Esophagus (tissue), 2 donors: ENCODE results near the gene SRC. TPM values are rescaled to one million over a fixed set of nuclear protein-coding genes. Genes with fewer than 3 reads are reported as not detected.

ENCODE experiments used
- H3K27ac ChIP-seq, 2 donors: one replicate each; pipeline ENCODE4 v1.5.1; 2013; ENCODE audit warnings: low read depth in 2 of 2, mild to moderate bottlenecking in 2 of 2, inconsistent platforms in 1 of 2, low read length in 1 of 2, moderate library complexity in 1 of 2
- H3K27me3 ChIP-seq, 2 donors: one replicate each; pipeline ENCODE4 v1.6.1; 2013; ENCODE audit warnings: low read length in 2 of 2, control low read depth in 1 of 2, mild to moderate bottlenecking in 1 of 2; ENCODE audit not compliant: insufficient read depth in 2 of 2, control insufficient read depth in 1 of 2
- H3K36me3 ChIP-seq, 2 donors: one replicate each; pipeline ENCODE4 v1.6.1; 2013; ENCODE audit warnings: low read length in 1 of 2; ENCODE audit not compliant: control insufficient read depth in 2 of 2, insufficient read depth in 2 of 2
- H3K4me1 ChIP-seq, 2 donors: one replicate each; pipeline ENCODE4 v1.6.1; 2013; ENCODE audit warnings: low read length in 1 of 2; ENCODE audit not compliant: control insufficient read depth in 2 of 2, insufficient read depth in 2 of 2
- H3K4me3 ChIP-seq, 2 donors: one replicate each; pipeline ENCODE4 v1.5.1; 2013; ENCODE audit warnings: low read length in 2 of 2, mild to moderate bottlenecking in 2 of 2, low read depth in 1 of 2, moderate library complexity in 1 of 2
- H3K9me3 ChIP-seq, 2 donors: one replicate each; pipeline ENCODE4 v1.6.1; 2013; ENCODE audit warnings: mild to moderate bottlenecking in 2 of 2, low read depth in 1 of 2, low read length in 1 of 2, moderate library complexity in 1 of 2; ENCODE audit not compliant: control insufficient read depth in 2 of 2, insufficient read depth in 1 of 2
- WGBS, 2 donors: extraction: QIAGEN DNeasy Blood & Tissue Kit; methylation state at CpG; one replicate each; pipeline ENCODE4 v1.1.7; 2013; 5-methylcytosine and 5-hydroxymethylcytosine counted together
- polyA plus RNA-seq, 2 donors: library from polyadenylated mRNA; stranded (reverse); fragments of 200-250 nt; gene quantifications; one replicate each; pipeline ENCODE4 v1.2.3, GENCODE V29; 2013
- donor health status: healthy with polysubstance abuse.
- donor health status: Bipolar disorder and iron deficiency.

Gene SRC
- polyA plus RNA-seq, 2 donors, result 26.9 to 59.4 TPM

GRCh38 chr20:37397954-37398749, 52.2 kb downstream of the SRC start:
- Histone ChIP-seq H3K9me3 (no peaks in the 10 kb centered on the region), H3K27ac (no peak overlapping the region), H3K4me1 (peaks cover 3 to 6% of the 10 kb centered on the region in 2 donors), H3K4me3 (no peak overlapping the region), H3K36me3 (peaks cover 6 to 77% of the 10 kb centered on the region in 2 donors), H3K27me3 (no peaks in the 10 kb centered on the region)
- WGBS, 2 donors, result 92 to 95% methylated on average over 30 of the region's 30 CpGs

DNA sequence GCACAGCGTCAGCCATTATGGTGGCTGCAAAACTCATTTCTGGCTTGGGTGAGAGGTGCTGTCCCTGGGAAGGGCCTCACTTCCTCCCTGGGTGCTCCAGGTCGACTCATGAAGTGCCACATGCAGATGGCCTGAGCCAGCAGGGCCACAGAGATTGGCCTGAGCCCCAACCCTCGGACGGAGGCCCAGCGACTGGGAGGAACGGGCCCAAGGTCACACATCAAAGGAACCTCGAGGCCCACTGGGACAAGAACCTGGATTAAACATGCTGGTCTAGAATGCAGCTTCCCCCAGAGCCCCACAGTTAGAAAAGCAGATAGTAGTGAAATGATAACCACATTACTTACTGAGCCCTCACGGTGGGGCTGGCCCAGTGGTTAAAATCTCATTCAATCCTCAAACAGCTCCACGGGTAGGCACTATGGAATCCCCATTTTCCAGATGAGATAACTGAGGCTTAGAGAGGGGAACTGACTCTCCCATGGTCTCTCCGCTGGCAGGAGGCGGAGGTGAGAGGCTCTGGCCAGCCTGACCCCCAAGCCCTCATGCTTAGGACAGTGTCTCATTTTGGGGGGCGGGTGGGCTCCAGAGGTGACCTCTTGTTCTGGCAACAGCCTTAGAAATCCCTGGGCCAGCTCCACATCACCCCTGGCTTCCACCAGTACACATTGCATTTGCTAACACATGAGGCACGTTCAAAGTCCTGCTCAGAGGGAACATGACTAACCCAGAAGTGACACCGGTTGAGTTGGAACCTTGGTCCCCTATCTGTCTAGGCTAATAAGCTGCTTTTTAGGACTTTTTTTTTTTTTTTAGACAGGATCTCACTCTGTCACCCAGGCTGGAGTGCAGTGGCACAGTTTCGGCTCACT, 53.0 kb downstream of the SRC start:
- WGBS, 2 donors, result 82% methylated on average over 15 of the region's 15 CpGs
- Histone ChIP-seq H3K27me3 (no peaks in the 10 kb centered on the region), H3K4me3 (no peak overlapping the region), H3K36me3 (peaks cover 6 to 82% of the 10 kb centered on the region in 2 donors), H3K27ac (no peak overlapping the region), H3K4me1 (peaks cover 3 to 6% of the 10 kb centered on the region in 2 donors), H3K9me3 (no peaks in the 10 kb centered on the region)

- no peaks in the 10 kb centered on the region for H3K9me3 ChIP-seq
- no peaks in the 10 kb centered on the region for H3K27me3 ChIP-seq
- no peak overlapping the region for H3K27ac ChIP-seq
- WGBS, 2 donors, result 90 to 92% methylated on average over 8 to 9 of the region's 9 CpGs
- H3K4me1 ChIP-seq, result peaks cover 0 to 8% of the 10 kb centered on the region in 2 donors
- H3K36me3 ChIP-seq, result peaks cover 6 to 66% of the 10 kb centered on the region in 2 donors
- no peak overlapping the region for H3K4me3 ChIP-seq
Observed at GRCh38 chr20:37401282-37401929, 55.5 kb downstream of the SRC start.

GRCh38 chr20:37401930-37402675, 56.2 kb downstream of the SRC start:
- 81 to 89% methylated on average over 29 to 30 of the region's 30 CpGs for WGBS, 2 donors
- Histone ChIP-seq H3K9me3 (no peaks in the 10 kb centered on the region), H3K4me1 (peaks cover 0 to 9% of the 10 kb centered on the region in 2 donors), H3K4me3 (no peak overlapping the region), H3K36me3 (peaks cover 5 to 61% of the 10 kb centered on the region in 2 donors), H3K27ac (no peak overlapping the region), H3K27me3 (no peaks in the 10 kb centered on the region)

DNA sequence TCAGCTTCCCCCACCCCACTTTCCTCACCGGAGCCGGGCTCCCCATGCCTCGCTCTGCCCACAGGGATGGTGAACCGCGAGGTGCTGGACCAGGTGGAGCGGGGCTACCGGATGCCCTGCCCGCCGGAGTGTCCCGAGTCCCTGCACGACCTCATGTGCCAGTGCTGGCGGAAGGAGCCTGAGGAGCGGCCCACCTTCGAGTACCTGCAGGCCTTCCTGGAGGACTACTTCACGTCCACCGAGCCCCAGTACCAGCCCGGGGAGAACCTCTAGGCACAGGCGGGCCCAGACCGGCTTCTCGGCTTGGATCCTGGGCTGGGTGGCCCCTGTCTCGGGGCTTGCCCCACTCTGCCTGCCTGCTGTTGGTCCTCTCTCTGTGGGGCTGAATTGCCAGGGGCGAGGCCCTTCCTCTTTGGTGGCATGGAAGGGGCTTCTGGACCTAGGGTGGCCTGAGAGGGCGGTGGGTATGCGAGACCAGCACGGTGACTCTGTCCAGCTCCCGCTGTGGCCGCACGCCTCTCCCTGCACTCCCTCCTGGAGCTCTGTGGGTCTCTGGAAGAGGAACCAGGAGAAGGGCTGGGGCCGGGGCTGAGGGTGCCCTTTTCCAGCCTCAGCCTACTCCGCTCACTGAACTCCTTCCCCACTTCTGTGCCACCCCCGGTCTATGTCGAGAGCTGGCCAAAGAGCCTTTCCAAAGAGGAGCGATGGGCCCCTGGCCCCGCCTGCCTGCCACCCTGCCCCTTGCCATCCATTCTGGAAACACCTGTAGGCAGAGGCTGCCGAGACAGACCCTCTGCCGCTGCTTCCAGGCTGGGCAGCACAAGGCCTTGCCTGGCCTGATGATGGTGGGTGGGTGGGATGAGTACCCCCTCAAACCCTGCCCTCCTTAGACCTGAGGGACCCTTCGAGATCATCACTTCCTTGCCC, 57.4 kb downstream of the SRC start:
- Histone ChIP-seq H3K4me3 (no peak overlapping the region), H3K4me1 (peaks cover 0 to 16% of the 10 kb centered on the region in 2 donors), H3K36me3 (peaks cover 0 to 49% of the 10 kb centered on the region in 2 donors), H3K9me3 (no peaks in the 10 kb centered on the region), H3K27me3 (no peaks in the 10 kb centered on the region), H3K27ac (no peak overlapping the region)
- WGBS, 2 donors, result 89 to 90% methylated on average over 36 to 37 of the region's 37 CpGs

DNA sequence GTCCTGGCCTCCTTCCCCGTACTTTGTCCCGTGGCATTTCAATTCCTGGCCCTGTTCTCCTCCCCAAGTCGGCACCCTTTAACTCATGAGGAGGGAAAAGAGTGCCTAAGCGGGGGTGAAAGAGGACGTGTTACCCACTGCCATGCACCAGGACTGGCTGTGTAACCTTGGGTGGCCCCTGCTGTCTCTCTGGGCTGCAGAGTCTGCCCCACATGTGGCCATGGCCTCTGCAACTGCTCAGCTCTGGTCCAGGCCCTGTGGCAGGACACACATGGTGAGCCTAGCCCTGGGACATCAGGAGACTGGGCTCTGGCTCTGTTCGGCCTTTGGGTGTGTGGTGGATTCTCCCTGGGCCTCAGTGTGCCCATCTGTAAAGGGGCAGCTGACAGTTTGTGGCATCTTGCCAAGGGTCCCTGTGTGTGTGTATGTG, 58.5 kb downstream of the SRC start:
- H3K4me3 ChIP-seq, result no peak overlapping the region
- peaks cover 0 to 21% of the 10 kb centered on the region in 2 donors for H3K4me1 ChIP-seq
- no peaks in the 10 kb centered on the region for H3K9me3 ChIP-seq
- H3K27me3 ChIP-seq, result no peaks in the 10 kb centered on the region
- peaks cover 0 to 40% of the 10 kb centered on the region in 2 donors for H3K36me3 ChIP-seq
- 70 to 76% methylated on average over 6 of the region's 6 CpGs for WGBS, 2 donors
- H3K27ac ChIP-seq, result no peak overlapping the region

GRCh38 chr20:37405351-37405897, 59.5 kb downstream of the SRC start:
- 66 to 73% methylated on average over 11 of the region's 11 CpGs for WGBS, 2 donors
- Histone ChIP-seq H3K4me3 (no peak overlapping the region), H3K4me1 (peaks cover 0 to 21% of the 10 kb centered on the region in 2 donors), H3K9me3 (no peaks in the 10 kb centered on the region), H3K36me3 (peaks cover 0 to 33% of the 10 kb centered on the region in 2 donors), H3K27ac (no peak overlapping the region), H3K27me3 (no peaks in the 10 kb centered on the region)
